HG03571 (cell line): ENCODE measurements around the gene ARHGEF7.
A peak's percentile ranks its signal among the peaks of the same experiment; 100 is the strongest.

Experiments used
- ATAC-seq: cut with Tn5 transposase; IDR thresholded peaks from one replicate; pipeline ENCODE4 v1.9.1; 2021; ENCODE audit not compliant: unreplicated experiment

Gene ARHGEF7

DNA sequence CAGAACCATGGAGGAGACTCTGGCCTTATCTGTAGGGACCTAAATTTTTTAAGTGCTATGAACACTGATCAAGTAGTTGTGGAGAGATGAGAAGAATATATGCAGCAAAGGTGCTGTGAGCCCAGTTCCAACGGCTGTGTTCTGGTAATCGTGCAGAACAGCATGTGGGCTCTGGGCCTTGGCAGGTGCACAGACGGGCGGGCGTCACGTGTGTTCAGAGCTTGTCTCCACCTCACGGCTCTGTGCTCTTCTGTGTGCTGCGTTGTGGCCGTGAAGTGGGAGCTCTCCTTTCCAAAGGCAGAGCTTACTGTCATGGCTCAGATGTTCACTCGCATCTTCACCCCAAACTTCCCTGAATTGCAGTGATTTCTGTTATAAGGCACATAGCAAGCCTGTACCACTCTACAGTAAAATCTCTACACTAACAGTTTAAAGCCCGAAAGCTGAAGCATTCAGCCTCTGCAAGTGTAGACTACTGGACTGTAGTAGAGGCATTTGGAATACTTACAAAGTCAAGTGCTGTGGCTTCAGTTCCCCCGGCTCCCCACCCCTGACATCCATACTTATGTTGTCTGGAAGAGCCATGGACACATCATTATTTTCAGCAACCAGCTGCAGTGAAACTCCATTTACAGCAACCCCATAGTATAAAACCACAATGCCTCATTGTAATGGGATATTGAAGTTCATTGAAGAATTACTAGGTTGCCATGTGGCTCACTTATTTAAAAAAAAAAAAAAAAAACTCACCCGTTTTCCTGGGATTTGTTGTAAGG is 177.8 kb downstream of the ARHGEF7 start:
- ATAC-seq = no peak

- no peak for ATAC-seq
These were observed 180.8 kb downstream of the ARHGEF7 start for GRCh38 chr13:111295886-111296285.

DNA sequence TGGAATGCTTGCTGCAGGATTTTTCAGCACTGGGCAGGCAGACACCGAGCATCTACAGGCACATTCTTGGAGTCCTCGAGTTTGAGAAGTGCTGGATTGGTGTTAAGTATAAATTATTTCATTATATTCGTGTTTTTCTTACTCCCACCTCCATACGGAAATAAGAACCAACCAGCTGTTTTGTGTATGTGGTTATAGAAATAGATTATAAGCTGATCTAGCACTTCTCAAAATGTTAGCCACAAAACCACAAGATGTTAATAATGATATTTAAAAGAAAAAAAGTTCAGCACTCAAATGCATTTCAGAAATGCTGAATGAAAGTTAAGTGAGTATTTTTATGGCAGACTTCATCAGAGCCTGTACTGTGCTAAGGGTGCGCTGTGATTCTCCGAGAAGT is 181.3 kb downstream of the ARHGEF7 start:
- ATAC-seq = no peak

DNA sequence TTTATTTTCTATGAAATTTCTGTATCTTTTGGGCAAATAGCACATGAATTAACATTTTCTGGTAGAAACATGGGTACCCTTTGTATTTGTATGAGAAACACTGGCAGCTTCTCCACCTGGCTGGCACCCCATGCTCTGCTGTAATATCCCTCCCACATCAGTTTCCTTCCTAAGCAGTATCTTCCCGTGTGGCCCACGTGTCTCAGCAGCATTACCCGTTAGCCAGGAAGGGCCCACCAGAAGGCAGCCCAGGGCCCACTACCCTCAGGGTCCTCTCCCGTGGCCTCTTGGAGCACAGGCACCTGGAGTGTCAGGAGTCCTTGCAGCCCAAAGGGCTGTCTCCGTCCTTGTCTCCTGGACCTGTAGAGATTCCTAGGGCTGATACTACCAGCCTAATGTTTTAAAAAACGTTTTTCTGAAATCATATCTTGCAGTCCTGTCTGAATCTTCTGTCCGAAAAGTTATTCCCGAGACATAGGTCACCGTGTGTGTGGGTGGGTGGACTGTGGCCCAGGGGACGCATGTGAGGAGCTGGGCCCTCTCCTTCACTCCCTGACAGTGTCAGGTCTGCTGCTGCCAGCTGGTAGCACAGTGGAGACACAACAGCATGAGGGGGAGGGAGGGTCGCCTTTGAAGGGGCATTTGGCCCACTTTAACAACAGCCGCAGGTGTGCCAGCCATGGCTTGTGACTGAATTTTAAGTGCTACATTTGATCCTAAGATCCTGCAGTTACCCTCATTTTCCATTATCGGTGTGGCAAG is 183.3 kb downstream of the ARHGEF7 start:
- ATAC-seq = no peak

DNA sequence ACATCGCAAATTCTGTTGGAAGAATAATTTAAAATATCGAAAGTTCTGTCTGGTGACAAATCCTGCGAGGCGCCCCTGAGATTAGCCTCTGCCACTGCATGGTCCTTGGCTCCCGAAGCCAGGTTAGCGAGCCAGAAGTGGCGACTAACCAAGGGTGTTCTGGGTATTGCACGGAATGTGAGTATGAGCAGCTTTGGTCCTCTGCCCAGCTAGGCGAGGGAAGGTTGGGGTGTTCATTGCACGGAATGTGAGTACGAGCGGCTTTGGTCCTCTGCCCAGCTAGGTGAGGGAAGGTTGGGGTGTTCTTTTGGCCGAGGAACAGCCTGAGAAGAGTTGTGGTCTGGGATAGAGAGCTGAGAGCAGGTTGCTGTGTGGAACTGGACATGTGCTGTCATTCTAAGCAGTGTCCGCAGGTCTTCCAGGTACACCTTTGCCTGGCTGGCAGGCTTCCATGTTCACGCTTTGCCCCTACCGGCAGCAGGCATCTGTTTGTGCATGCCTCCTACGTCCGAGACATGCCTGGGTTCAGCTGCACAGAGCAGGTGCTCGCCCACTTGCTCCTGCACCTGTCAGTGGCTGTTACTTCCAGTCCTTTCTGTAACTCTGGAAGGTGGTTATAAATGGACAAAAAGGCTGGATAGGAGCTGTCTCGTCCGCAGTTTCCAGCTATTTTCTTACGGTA is 187.1 kb downstream of the ARHGEF7 start:
- ATAC-seq = no peak

DNA sequence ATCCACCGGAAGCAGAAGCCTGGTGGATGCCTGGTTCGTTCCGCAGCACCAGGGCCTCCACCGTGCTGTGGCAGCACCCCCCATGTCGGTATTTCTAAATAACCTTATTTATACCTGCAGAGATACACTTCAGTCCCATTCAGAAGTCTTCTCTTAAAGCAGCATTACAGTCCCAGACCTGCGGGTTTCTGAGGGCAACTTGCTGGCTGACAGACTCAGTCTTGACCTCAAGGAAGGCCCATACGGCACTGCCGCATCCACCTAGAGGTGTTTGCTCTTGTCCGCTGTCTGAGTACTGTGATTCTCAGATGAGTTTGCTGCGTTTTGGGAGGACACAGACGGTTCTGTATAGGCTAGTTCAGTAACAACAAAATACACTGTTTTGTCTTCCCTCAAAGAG is 188.4 kb downstream of the ARHGEF7 start:
- ATAC-seq = no peak

DNA sequence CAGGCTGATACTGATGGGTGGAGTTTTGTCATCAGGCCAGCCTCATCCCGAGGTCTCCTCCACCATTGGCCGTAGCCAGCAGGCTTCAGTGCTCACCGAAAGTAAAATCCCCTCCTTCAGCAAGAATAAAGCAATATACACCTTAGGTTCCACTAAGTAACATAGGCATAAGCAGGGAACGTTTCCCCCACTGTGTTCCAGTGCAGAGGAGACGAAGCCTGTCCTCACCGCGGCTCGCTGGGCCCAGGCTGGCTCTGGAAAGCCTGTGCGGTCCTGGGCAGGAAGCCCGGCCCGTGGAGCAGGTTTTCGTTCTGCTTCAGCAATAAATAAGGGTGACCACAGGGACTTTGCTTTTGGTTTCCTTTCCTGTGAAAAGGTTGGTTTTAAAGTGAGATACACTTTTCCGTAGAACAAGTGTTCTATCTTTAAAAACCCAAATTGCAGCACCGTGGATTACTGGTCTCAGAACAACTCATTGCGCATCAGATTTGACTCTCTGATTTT is 189.0 kb downstream of the ARHGEF7 start:
- ATAC-seq = peak; percentile 97

DNA sequence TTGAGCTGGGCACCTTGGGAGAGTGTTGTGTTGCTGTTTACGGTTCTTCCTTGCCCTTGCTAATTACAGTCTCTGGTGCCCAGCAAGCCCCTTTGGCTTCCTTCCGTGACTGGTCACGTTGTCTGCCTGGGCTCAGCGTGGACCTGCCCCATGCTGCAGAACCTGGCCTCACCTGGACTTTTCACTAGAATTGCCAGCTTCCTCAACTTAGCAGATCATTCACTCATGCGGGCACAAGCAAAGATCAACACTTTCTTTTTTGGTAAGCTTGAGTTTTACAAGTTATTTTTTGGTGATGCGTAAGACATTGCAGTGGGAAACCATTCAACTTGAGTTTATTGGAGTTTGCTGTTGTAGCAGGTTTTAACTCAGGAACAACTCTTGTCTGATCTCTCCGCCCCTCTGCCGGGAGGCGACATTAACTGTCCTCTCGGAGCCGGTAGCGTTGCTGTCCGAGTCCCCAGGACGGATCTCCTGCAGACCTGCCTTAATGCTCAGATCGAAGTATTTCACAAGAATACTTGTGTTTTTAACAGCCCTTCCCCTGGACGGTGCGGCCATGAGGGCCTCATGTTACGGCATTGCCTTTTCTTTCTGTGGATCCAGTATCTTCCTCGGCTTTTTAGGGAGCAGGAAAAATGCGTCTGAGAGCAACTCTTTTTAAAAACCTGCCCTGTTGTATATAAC is 189.6 kb downstream of the ARHGEF7 start:
- ATAC-seq = no peak

DNA sequence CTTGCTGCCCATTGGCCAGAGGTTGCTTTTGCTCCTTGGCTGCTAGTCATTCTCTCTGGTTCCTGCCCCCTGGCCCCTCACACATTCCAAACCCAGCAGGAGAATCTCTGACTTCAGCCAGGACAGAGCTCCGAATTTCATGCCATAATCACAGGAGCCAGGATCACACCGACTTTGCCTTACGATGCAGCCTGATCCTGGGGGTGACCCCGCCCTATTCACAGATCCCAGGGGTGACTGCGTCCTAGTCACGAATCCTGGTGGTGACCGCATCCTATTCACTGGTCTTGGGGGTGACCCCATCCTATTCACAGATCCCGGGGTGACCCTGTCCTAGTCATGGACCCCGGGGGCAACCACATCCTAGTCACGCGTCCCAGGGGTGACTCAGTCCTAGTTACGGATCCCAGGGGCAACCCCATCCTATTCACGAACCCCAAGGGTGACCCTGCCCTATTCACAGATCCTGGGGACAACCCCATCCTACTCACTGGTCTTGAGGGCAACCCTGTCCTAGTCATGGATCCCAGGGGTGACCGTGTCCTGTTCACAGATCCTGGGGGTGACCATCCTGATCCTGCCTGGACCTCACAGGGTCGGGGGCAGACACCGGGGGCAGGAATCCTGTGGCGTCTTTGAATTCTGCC is 198.0 kb downstream of the ARHGEF7 start:
- no peak for ATAC-seq

GRCh38 chr13:111313911-111314425 is 198.9 kb downstream of the ARHGEF7 start:
- no peak for ATAC-seq

DNA sequence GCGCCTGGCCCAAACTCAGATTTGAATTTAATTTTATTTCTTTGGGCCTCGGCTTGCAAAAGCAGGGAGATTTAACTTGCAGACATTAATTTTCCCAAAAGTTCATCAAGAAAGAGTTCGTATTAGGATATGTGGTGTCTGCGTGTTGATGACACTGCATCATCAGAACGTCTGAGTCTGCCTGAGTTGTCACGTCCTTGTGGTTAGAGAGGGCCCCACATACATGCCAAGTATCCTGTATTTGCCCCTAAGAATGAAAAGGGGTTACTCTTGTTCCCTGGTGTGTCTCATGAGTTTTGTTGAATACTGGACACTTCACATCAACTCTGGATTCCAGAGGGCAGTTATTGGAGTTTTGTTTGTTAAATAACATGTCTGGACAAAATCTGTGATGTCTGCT is 199.7 kb downstream of the ARHGEF7 start:
- no peak for ATAC-seq

DNA sequence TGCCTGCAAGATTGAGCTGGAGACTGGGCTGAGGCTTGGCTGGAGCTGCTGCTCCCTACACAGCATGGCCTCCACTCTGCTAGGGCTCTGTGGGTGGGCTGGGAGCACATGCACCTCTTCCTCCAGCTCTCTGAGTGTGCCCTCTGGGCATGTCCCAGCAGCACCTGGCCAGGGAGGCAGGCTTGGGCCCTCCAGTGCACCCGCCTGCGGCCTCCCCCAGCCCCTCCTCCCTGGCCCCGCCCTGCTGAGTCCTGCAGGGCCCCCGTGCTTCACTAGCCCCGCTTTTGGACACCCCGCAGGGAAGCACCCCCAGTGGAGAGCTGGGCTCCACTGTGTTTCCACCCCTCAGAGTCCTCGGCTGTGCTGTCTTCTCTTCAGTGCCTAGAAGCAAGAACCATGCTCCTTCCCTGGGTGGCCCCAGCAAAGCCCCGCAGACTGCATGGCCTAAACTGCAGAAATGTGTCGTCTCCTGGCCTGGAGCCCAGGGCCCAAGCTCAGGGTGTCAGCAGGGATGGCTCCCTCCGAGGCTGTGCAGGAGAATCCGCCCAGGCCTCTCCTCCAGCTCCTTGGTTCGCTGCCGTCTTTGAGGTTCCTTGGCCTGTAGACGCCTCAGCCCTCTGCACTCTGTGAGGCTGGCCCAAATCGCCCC is 200.4 kb downstream of the ARHGEF7 start:
- no peak for ATAC-seq

GRCh38 chr13:111316161-111316730 is 201.1 kb downstream of the ARHGEF7 start:
- ATAC-seq = no peak

GRCh38 chr13:111317042-111317550 is 202.0 kb downstream of the ARHGEF7 start:
- ATAC-seq = no peak

DNA sequence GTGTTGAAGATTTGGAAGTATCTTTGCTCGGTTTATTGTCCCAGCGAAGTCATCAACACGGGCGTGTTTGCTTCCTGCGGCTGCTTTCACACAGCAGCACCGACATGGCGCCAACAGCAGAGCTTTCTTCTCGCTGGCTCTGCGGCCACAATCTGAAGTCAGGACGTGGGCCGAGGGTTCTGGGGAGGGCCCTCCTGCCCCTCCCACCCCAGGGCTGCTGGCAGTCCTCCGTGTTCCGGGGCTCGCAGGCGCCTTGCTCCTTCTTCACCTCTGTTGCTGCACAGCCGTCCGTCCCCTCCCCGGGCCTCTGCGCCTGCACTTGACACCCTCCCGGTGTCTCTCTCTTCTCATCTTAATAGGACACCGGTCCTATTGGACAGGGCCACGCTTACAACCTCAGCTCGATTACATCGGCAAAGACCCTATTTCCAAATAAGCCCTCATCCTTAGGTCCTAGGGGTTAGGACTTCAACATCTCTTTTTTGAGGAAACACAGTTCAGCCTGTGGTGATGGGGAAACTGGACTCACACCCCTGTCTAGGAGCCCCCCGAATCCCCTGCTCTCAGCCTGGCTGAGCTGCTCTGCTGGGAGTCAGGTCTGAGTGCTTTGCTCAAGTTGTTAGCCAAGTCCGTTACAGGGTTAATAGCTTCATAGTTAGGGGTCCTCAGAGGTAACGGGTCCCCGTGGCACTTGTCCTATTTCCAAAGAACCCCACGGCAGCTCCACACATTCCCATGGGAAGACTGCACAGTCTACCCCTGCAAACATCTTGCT is 202.6 kb downstream of the ARHGEF7 start:
- ATAC-seq = no peak

DNA sequence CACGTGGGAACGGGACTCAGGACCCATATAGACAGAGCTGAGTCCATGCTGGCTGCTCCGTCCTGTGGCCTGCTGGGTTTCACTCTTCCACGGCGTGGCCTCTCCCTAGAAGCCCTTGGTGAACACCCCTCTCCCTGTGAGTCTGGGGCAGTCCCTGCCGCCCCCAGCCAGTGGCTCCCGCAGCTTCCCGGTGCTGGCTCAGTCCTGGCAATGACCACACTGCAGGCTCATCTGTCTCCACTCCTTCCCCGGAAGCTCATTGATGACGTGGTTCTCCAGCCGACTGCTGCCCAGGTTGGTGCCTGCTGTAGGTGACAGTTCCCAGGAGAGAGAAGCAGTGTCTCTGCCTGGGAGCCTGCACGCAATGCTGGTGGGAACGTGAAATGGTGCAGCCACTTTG is 203.3 kb downstream of the ARHGEF7 start:
- no peak for ATAC-seq

DNA sequence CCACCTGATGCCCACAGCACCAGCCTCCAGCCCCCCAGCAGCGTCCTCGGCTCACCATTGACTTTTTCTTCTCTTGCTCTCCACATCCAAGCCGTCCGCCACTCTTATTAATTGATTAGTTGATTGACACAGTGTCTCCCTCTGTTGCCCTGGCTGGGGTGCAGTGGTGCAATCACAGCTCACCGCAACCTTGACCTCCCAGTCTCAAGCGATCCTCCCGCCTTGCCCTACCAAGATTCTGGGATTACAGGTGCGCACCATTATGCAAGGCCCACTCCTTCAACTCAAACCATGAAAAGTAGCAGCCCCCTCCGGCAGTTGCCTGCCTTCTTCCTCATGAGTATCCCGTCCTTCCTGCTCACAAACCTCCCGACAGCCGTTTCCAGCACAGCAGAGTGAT is 204.4 kb downstream of the ARHGEF7 start:
- ATAC-seq = no peak
